K562 (cell line): ENCODE results near the gene MGST3. TPM values are rescaled to one million over a fixed set of nuclear protein-coding genes. Genes with fewer than 3 reads are reported as not detected.

Source experiments
- ATF1 ChIP-seq, 2 experiments: fragments of 450-650 bp in 1 of 2; IDR thresholded peaks; 2 replicates each; pipeline ENCODE4 v1.6.1; 2016; ENCODE audit warnings: missing compliant biosample characterization in 1 of 2, missing genetic modification characterization in 1 of 2
- CSDE1 ChIP-seq, 2 experiments: fragments of 450-650 bp; IDR thresholded peaks; 2 replicates each; pipeline ENCODE4 v1.6.1; 2016; ENCODE audit warnings: mild to moderate bottlenecking in 1 of 2
- EP400 ChIP-seq: fragments of 450-650 bp; IDR thresholded peaks from 2 replicates; pipeline ENCODE4 v1.6.1; 2017; ENCODE audit warnings: antibody characterized with exemption, mild to moderate bottlenecking, moderate library complexity
- ERF ChIP-seq: fragments of 450-650 bp; formaldehyde crosslinking; IDR thresholded peaks from 2 replicates; pipeline ENCODE4 v1.4.0; 2020; ENCODE audit warnings: mild to moderate bottlenecking, mixed read lengths
- HMG20B ChIP-seq: fragments of 250-450 bp; sonication (Bioruptor Pico); IDR thresholded peaks from 2 replicates; pipeline ENCODE4 v1.5.0; 2021; ENCODE audit warnings: mild to moderate bottlenecking
- KHSRP ChIP-seq: fragments of 450-650 bp; IDR thresholded peaks from 2 replicates; pipeline ENCODE4 v1.6.1; 2017
- MCM2 ChIP-seq: fragments of 450-650 bp; IDR thresholded peaks from 2 replicates; pipeline ENCODE4 v1.6.1; 2017; ENCODE audit warnings: low read depth, mild to moderate bottlenecking
- NFATC3 ChIP-seq: fragments of 450-650 bp; IDR thresholded peaks from 2 replicates; pipeline ENCODE4 v1.6.1; 2017; ENCODE audit warnings: mild to moderate bottlenecking
- NRF1 ChIP-seq, 2 experiments: fragments of 450-650 bp; IDR thresholded peaks in 1 of 2; conservative IDR thresholded peaks in 1 of 2; 2 replicates each; pipeline ENCODE4 v1.6.1; 2014; ENCODE audit warnings: mild to moderate bottlenecking in 2 of 2
- RAD21 ChIP-seq, 2 experiments: fragments of 250-450 bp in 1 of 2; fragments of 450-650 bp in 1 of 2; sonication (Bioruptor Pico) in 1 of 2; formaldehyde crosslinking in 1 of 2; IDR thresholded peaks in 1 of 2; conservative IDR thresholded peaks in 1 of 2; 2 replicates each; pipeline versions ENCODE4 v1.4.0 to v1.8.0; 2020 to 2022; ENCODE audit warnings: mild to moderate bottlenecking in 2 of 2, moderate library complexity in 1 of 2
- SMAD4 ChIP-seq: fragments of 250-450 bp; sonication (Bioruptor Pico); conservative IDR thresholded peaks from 2 replicates; pipeline ENCODE4 v1.8.0; 2021; ENCODE audit warnings: inconsistent platforms, mild to moderate bottlenecking, moderate library complexity
- SMARCA4 ChIP-seq: fragments of 450-650 bp; IDR thresholded peaks from 2 replicates; pipeline ENCODE4 v1.6.1; 2016
- SP2 ChIP-seq: IDR thresholded peaks from 2 replicates; pipeline ENCODE4 v1.6.1; 2011; ENCODE audit warnings: mild to moderate bottlenecking, low read depth, low read length, moderate library complexity; ENCODE audit not compliant: poor library complexity, severe bottlenecking; ENCODE audit errors: extremely low read depth
- SRSF3 ChIP-seq: fragments of 200-400 bp; formaldehyde crosslinking; IDR thresholded peaks from 2 replicates; pipeline ENCODE4 v1.6.1; 2016; ENCODE audit warnings: mild to moderate bottlenecking, low read length, moderate library complexity; ENCODE audit not compliant: insufficient read depth
- TAF15 ChIP-seq: fragments of 200-400 bp; formaldehyde crosslinking; IDR thresholded peaks from 2 replicates; pipeline ENCODE4 v1.6.1; 2017; ENCODE audit warnings: mild to moderate bottlenecking, low read depth, low read length, moderate library complexity
- TBL1XR1 ChIP-seq, 2 experiments: IDR thresholded peaks; 2 replicates each; pipeline ENCODE4 v1.6.1; 2012; ENCODE audit warnings: improper control_type of control experiment in 2 of 2, low read length in 2 of 2, mild to moderate bottlenecking in 1 of 2
- ZFP30 ChIP-seq: fragments of 250-450 bp; sonication (Bioruptor Pico); IDR thresholded peaks from 2 replicates; pipeline ENCODE4 v1.8.0; 2022; ENCODE audit warnings: moderate library complexity, mild to moderate bottlenecking, inconsistent platforms, borderline replicate concordance
- ZNF146 ChIP-seq: IDR thresholded peaks from one replicate; pipeline ENCODE4 v1.6.1; 2018; ENCODE audit warnings: missing compliant biosample characterization; ENCODE audit not compliant: unreplicated experiment
- ZNF239 ChIP-seq: fragments of 250-450 bp; sonication (Bioruptor Pico); IDR thresholded peaks from 2 replicates; pipeline ENCODE4 v1.4.0; 2020; ENCODE audit warnings: mild to moderate bottlenecking
- ZNF766 ChIP-seq: fragments of 200-800 bp; sonication (Bioruptor generic); conservative IDR thresholded peaks from 2 replicates; pipeline ENCODE4 v1.6.1; 2016; ENCODE audit warnings: missing genetic modification characterization, missing compliant biosample characterization
- polyA plus RNA-seq, 8 experiments: library from polyadenylated mRNA; depleted of rRNA in 4 of 8; stranded (reverse) in 5 of 8; unstranded in 3 of 8; fragments of >200 nt; fragmentation: Nextera tagmentation in 2 of 8; fragmentation: Illumina TruSeq in 1 of 8; extraction: Ambion mirVana in 2 of 8; extraction: Trizol in 1 of 8; gene quantifications; 2 replicates each; pipeline versions ENCODE4 v1.2.1 to v1.2.3, GENCODE V29; 2011 to 2014; ENCODE audit warnings: inconsistent platforms in 1 of 8, missing spikeins in 1 of 8
- total RNA-seq, 7 experiments: library from RNA; depleted of rRNA in 6 of 7; stranded (reverse); fragments of >200 nt in 6 of 7; fragmentation: Illumina TruSeq in 2 of 7; extraction: Trizol in 2 of 7; gene quantifications; 2 replicates each; pipeline versions ENCODE4 v1.2.1 to v1.2.3, GENCODE V29; 2011 to 2021; ENCODE audit warnings: low replicate concordance in 1 of 7
- TF ChIP-seq, protein P1 (sequence below): fragments of 450-650 bp; formaldehyde crosslinking; IDR thresholded peaks from 2 replicates; pipeline ENCODE4 v1.4.0; 2020; ENCODE audit warnings: mild to moderate bottlenecking, mixed read lengths
- TF ChIP-seq, protein P2 (sequence below), 2 experiments: fragments of 450-650 bp; formaldehyde crosslinking in 1 of 2; IDR thresholded peaks; 2 replicates each; pipeline versions ENCODE4 v1.4.0 to v1.6.1; 2014 to 2020; ENCODE audit warnings: mild to moderate bottlenecking in 2 of 2, borderline replicate concordance in 1 of 2, low read depth in 1 of 2

The MGST3 gene
- total and polyA plus RNA-seq, 9 of the 15 experiments (the other 6 are each of a cell fraction or from before 2014, with no cell fraction given) = 70.7 to 287 (median 105) TPM

- TF ChIP-seq KHSRP (no peak), TAF15 (no peak), MCM2 (no peak), SRSF3 (no peak), EP400 (peak; percentile 25; the same call in 1 of the 2 replicates), ERF (CRISPR knock-in tag) (no peak), ZFP30 (CRISPR knock-in tag) (no peak), NRF1 (conservative IDR thresholded peaks at IDR 0.05 in 1 of 2, IDR thresholded peaks at IDR 0.05 in 1 of 2) (no peak), ATF1 (CRISPR knock-in tag; IDR thresholded peaks at IDR 0.05) (no peak), ATF1 (tag; IDR thresholded peaks at IDR 0.05) (peak; percentile 24; the same call in 1 of the 2 replicates), ZNF766 (CRISPR knock-in tag) (no peak), RAD21 (CRISPR knock-in tag; conservative IDR thresholded peaks at IDR 0.05 in 1 of 2, IDR thresholded peaks at IDR 0.05 in 1 of 2) (no peak), TBL1XR1 (IDR thresholded peaks at IDR 0.05; ENCODE audit: low read length in 2 of 2) (no peak), SMAD4 (CRISPR knock-in tag) (no peak), HMG20B (no peak), ZNF146 (CRISPR knock-in tag) (no peak), CSDE1 (IDR thresholded peaks at IDR 0.05) (no peak), SMARCA4 (0 out of 2 replicates have a peak, but pooled peaks have one; percentile 8), NFATC3 (no peak), SP2 (no peak), ZNF239 (CRISPR knock-in tag) (no peak)
- TF ChIP-seq, protein P1, sequence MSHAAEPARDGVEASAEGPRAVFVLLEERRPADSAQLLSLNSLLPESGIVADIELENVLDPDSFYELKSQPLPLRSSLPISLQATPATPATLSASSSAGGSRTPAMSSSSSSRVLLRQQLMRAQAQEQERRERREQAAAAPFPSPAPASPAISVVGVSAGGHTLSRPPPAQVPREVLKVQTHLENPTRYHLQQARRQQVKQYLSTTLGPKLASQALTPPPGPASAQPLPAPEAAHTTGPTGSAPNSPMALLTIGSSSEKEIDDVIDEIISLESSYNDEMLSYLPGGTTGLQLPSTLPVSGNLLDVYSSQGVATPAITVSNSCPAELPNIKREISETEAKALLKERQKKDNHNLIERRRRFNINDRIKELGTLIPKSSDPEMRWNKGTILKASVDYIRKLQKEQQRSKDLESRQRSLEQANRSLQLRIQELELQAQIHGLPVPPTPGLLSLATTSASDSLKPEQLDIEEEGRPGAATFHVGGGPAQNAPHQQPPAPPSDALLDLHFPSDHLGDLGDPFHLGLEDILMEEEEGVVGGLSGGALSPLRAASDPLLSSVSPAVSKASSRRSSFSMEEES (CRISPR knock-in tag) = no peak
- TF ChIP-seq, protein P2, sequence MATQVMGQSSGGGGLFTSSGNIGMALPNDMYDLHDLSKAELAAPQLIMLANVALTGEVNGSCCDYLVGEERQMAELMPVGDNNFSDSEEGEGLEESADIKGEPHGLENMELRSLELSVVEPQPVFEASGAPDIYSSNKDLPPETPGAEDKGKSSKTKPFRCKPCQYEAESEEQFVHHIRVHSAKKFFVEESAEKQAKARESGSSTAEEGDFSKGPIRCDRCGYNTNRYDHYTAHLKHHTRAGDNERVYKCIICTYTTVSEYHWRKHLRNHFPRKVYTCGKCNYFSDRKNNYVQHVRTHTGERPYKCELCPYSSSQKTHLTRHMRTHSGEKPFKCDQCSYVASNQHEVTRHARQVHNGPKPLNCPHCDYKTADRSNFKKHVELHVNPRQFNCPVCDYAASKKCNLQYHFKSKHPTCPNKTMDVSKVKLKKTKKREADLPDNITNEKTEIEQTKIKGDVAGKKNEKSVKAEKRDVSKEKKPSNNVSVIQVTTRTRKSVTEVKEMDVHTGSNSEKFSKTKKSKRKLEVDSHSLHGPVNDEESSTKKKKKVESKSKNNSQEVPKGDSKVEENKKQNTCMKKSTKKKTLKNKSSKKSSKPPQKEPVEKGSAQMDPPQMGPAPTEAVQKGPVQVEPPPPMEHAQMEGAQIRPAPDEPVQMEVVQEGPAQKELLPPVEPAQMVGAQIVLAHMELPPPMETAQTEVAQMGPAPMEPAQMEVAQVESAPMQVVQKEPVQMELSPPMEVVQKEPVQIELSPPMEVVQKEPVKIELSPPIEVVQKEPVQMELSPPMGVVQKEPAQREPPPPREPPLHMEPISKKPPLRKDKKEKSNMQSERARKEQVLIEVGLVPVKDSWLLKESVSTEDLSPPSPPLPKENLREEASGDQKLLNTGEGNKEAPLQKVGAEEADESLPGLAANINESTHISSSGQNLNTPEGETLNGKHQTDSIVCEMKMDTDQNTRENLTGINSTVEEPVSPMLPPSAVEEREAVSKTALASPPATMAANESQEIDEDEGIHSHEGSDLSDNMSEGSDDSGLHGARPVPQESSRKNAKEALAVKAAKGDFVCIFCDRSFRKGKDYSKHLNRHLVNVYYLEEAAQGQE (IDR thresholded peaks at IDR 0.05; ENCODE audit: borderline replicate concordance) = no peak
- TF ChIP-seq, protein P2 (CRISPR knock-in tag; IDR thresholded peaks at IDR 0.05; ENCODE audit: low read depth) = no peak
These were observed 1.1 kb downstream of the MGST3 start (continued) for GRCh38 chr1:165632152-165632469.
